GM12878 (cell line): ENCODE data around the gene MEP1B. TPM values are rescaled to one million over a fixed set of nuclear protein-coding genes. Genes with fewer than 3 reads are reported as not detected.

Experiments used
- ATAC-seq: fragments of 200-7000 bp; cut with Tn5 transposase; 3 replicates; pipeline ENCODE4 v1.9.1; 2020; ENCODE audit warnings: mild to moderate bottlenecking, moderate library complexity
- BruUV-seq: library from RNA; stranded (reverse); fragments of 400-500 nt; replicated peaks from 2 replicates; lab custom pipeline; 2021; lab: Mats Ljungman, UMichigan
- CTCF ChIA-PET: fragments of 300-600 bp; sonication (Branson Sonifier 250); formaldehyde crosslinking; extraction: SDS; loops from one replicate; lab custom pipeline; 2021; ENCODE audit warnings: inconsistent platforms; lab: Yijun Ruan, JAX
- POLR2A ChIA-PET: fragments of 350-600 bp; formaldehyde crosslinking; extraction: SDS; loops from one replicate; lab custom pipeline; 2021; ENCODE audit warnings: inconsistent platforms; lab: Charles Lee
- RAD21 ChIA-PET: fragments of 300-600 bp; sonication (Branson Sonifier 250); formaldehyde crosslinking; loops from one replicate; lab custom pipeline; 2023; ENCODE audit warnings: antibody characterized with exemption; ENCODE audit not compliant: unreplicated experiment; lab: Charles Lee
- SMC1A ChIA-PET: fragments of 300-600 bp; sonication (Branson Sonifier 250); formaldehyde crosslinking; loops from one replicate; lab custom pipeline; 2023; ENCODE audit not compliant: unreplicated experiment, uncharacterized antibody; lab: Charles Lee
- DNase-seq: peaks from one replicate; pipeline ENCODE4 v3.0.0-alpha.2; 2011; ENCODE audit warnings: low read depth, low spot score
- FAIRE-seq: peaks from 3 replicates; lab custom pipeline; 2011; peaks lifted over from hg19 to GRCh38; lab: Jason Lieb, UNC
- H2AFZ ChIP-seq: 2 replicates; pipeline ENCODE4 v1.6.0; 2011; ENCODE audit warnings: low read depth, low read length, control low read depth; ENCODE audit not compliant: control insufficient read depth
- H3K27ac ChIP-seq: 2 replicates; pipeline ENCODE4 v1.5.1; 2011; ENCODE audit warnings: control low read depth; ENCODE audit not compliant: control insufficient read depth, insufficient read depth
- H3K27me3 ChIP-seq, 2 experiments: replicated peaks in 1 of 2; 2 replicates each; pipeline versions ENCODE4 v1.6.0 to v1.6.1; 2011; ENCODE audit warnings: low read length in 1 of 2; ENCODE audit not compliant: control insufficient read depth in 2 of 2, insufficient read depth in 2 of 2
- H3K36me3 ChIP-seq, 2 experiments: 2 replicates each; pipeline ENCODE4 v1.5.1; 2011; ENCODE audit warnings: low read length in 1 of 2; ENCODE audit not compliant: control insufficient read depth in 2 of 2, insufficient read depth in 2 of 2
- H3K4me1 ChIP-seq: 2 replicates; pipeline ENCODE4 v1.6.1; 2011; ENCODE audit warnings: mild to moderate bottlenecking, low read length, moderate library complexity, mixed read lengths; ENCODE audit not compliant: control insufficient read depth, insufficient read depth
- H3K4me2 ChIP-seq: 2 replicates; pipeline ENCODE4 v1.6.0; 2011; ENCODE audit warnings: control low read depth; ENCODE audit not compliant: control insufficient read depth, insufficient read depth
- H3K4me3 ChIP-seq: fragments of 200-600 bp; sonication (generic); 2 replicates; pipeline ENCODE4 v1.5.1; 2016
- H3K79me2 ChIP-seq: 2 replicates; pipeline ENCODE4 v1.6.0; 2011; ENCODE audit warnings: low read length; ENCODE audit not compliant: control insufficient read depth, insufficient read depth
- H3K9ac ChIP-seq: 2 replicates; pipeline ENCODE4 v1.8.0; 2011; ENCODE audit warnings: low read length, control low read depth, mixed read lengths; ENCODE audit not compliant: control insufficient read depth, insufficient read depth
- H3K9me3 ChIP-seq: replicated peaks from 3 replicates; pipeline ENCODE4 v1.5.1; 2011; ENCODE audit warnings: mild to moderate bottlenecking, low read length; ENCODE audit not compliant: control insufficient read depth, insufficient read depth
- H4K20me1 ChIP-seq: 2 replicates; pipeline ENCODE4 v1.6.0; 2011; ENCODE audit not compliant: control insufficient read depth, insufficient read depth
- ATF7 ChIP-seq: fragments of 450-650 bp; IDR thresholded peaks from 2 replicates; pipeline ENCODE4 v1.6.1; 2016; ENCODE audit warnings: low read depth, mild to moderate bottlenecking
- LARP7 ChIP-seq: fragments of 450-650 bp; IDR thresholded peaks from 2 replicates; pipeline ENCODE4 v1.6.1; 2017; ENCODE audit warnings: mild to moderate bottlenecking
- POU2F2 ChIP-seq: IDR thresholded peaks from 3 replicates; pipeline ENCODE4 v1.6.1; 2011; ENCODE audit warnings: low read depth, mild to moderate bottlenecking, low read length, borderline replicate concordance
- RB1 ChIP-seq: fragments of 450-650 bp; formaldehyde crosslinking; IDR thresholded peaks from 2 replicates; pipeline ENCODE4 v1.6.1; 2017; ENCODE audit warnings: mild to moderate bottlenecking, borderline replicate concordance
- SIN3A ChIP-seq: IDR thresholded peaks from 2 replicates; pipeline ENCODE4 v1.6.1; 2012; ENCODE audit warnings: low read depth, low read length, improper control_type of control experiment
- SIX5 ChIP-seq: IDR thresholded peaks from 2 replicates; pipeline ENCODE4 v1.6.1; 2011; ENCODE audit warnings: mild to moderate bottlenecking, low read depth, low read length, moderate library complexity; ENCODE audit not compliant: severe bottlenecking
- SRF ChIP-seq, 2 experiments: IDR thresholded peaks; 2 replicates each; pipeline ENCODE4 v1.6.1; 2011; ENCODE audit warnings: low read depth in 2 of 2, low read length in 2 of 2, mild to moderate bottlenecking in 1 of 2, moderate library complexity in 1 of 2
- SUZ12 ChIP-seq: fragments of 200-600 bp; sonication (generic); IDR thresholded peaks from one replicate; pipeline ENCODE4 v1.6.1; 2018; ENCODE audit warnings: antibody characterized with exemption, mild to moderate bottlenecking; ENCODE audit not compliant: unreplicated experiment
- TCF12 ChIP-seq: IDR thresholded peaks from 2 replicates; pipeline ENCODE4 v1.6.1; 2011; ENCODE audit warnings: low read depth, mild to moderate bottlenecking, low read length
- ZNF384 ChIP-seq: IDR thresholded peaks from 2 replicates; pipeline ENCODE4 v1.6.1; 2012; ENCODE audit warnings: low read depth, mild to moderate bottlenecking, low read length, improper control_type of control experiment, borderline replicate concordance
- WGBS: methylation state at CpG from one replicate; pipeline ENCODE4 v1.1.6; 2016; ENCODE audit warnings: low lambda C conversion rate; ENCODE audit not compliant: insufficient replicate concordance, insufficient coverage; ENCODE audit errors: missing lambda C conversion rate; 5-methylcytosine and 5-hydroxymethylcytosine counted together
- in situ Hi-C: fragments of 300-500 bp; cut with MboI; formaldehyde crosslinking; loops from 9 replicates; pipeline ENCODE4 v1.14.3; 2018; ENCODE audit warnings: mixed read lengths
- intact Hi-C: fragments of 100-400 bp; cut with micrococcal nuclease; formaldehyde crosslinking; loops from one replicate; pipeline ENCODE4 v1.14.2; 2022; ENCODE audit not compliant: unreplicated experiment
- polyA plus RNA-seq, 11 experiments: library from polyadenylated mRNA; depleted of rRNA in 4 of 11; unstranded in 6 of 11; stranded (reverse) in 5 of 11; fragments of >200 nt; fragmentation: Nextera tagmentation in 4 of 11; fragmentation: Illumina TruSeq in 1 of 11; extraction: Ambion mirVana in 4 of 11; extraction: Trizol in 1 of 11; gene quantifications; 1 replicate in 1 of 11; 2 replicates in 10 of 11; pipeline versions ENCODE4 v1.2.1 to v1.2.3, GENCODE V29; 2011 to 2016; ENCODE audit warnings: inconsistent platforms in 2 of 11, missing spikeins in 2 of 11, low read depth in 1 of 11
- total RNA-seq, 4 experiments: library from RNA; depleted of rRNA in 3 of 4; stranded (reverse); fragments of >200 nt in 3 of 4; fragmentation: Illumina TruSeq in 1 of 4; extraction: Trizol in 1 of 4; gene quantifications; 2 replicates each; pipeline versions ENCODE4 v1.2.1 to v1.2.3, GENCODE V29; 2013 to 2021
- TF ChIP-seq, protein P1 (sequence below), 3 experiments: IDR thresholded peaks in 2 of 3; conservative IDR thresholded peaks in 1 of 3; 2 replicates each; pipeline ENCODE4 v1.5.1; 2011; ENCODE audit warnings: low read depth in 3 of 3, low read length in 3 of 3, mild to moderate bottlenecking in 3 of 3, control low read depth in 2 of 3, moderate library complexity in 2 of 3, inconsistent platforms in 1 of 3, mixed read lengths in 1 of 3; ENCODE audit not compliant: control insufficient read depth in 2 of 3, insufficient read depth in 1 of 3; ENCODE audit errors: extremely low read depth in 1 of 3

The MEP1B gene
- total and polyA plus RNA-seq, 10 of the 15 experiments (the other 5 are each of a cell fraction or from before 2014, with no cell fraction given), result 0.04 to 0.05 TPM; not detected in 8

DNA sequence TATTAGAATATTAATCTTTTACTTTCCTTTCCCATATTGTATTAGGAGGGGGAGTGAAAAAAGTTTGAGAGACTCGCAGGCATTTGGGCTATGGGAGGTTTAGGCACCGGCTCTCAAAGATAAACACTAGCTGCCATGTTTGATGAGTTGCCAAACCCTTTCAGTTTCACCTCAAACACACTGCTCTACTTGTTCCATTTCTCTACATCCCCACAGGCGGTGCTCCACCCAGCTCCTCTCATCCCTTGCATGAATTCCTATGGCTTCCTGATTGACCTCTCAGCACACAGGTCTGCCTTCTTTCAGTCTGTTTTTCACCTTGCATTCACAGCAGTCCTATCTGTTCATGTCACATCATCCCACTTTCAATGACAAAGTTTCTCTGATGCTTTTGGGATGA is 65.7 kb downstream of the MEP1B start:
- FAIRE-seq, result no peak
- ChIA-PET CTCF (no interaction called here), POLR2A (no interaction called here), RAD21 (no interaction called here), SMC1A (no interaction called here)
- no peak for DNase-seq
- intact Hi-C loops (no loop called here), in situ Hi-C loops (no loop called here)
- Histone ChIP-seq H3K27me3 (no peaks in the 10 kb centered on the region; a peak in 2 of 4 replicates), H3K27ac (no peak overlapping the region), H3K9me3 (no peaks in the 10 kb centered on the region), H2AFZ (no peak overlapping the region), H3K4me3 (no peak overlapping the region), H3K9ac (no peak overlapping the region), H4K20me1 (no peaks in the 10 kb centered on the region), H3K36me3 (no peaks in the 10 kb centered on the region), H3K79me2 (no peaks in the 10 kb centered on the region), H3K4me2 (no peak overlapping the region), H3K4me1 (no peaks in the 10 kb centered on the region)
- no TSS peak for BruUV-seq
- no peak for TF ChIP-seq SUZ12
- TF ChIP-seq, protein P1, sequence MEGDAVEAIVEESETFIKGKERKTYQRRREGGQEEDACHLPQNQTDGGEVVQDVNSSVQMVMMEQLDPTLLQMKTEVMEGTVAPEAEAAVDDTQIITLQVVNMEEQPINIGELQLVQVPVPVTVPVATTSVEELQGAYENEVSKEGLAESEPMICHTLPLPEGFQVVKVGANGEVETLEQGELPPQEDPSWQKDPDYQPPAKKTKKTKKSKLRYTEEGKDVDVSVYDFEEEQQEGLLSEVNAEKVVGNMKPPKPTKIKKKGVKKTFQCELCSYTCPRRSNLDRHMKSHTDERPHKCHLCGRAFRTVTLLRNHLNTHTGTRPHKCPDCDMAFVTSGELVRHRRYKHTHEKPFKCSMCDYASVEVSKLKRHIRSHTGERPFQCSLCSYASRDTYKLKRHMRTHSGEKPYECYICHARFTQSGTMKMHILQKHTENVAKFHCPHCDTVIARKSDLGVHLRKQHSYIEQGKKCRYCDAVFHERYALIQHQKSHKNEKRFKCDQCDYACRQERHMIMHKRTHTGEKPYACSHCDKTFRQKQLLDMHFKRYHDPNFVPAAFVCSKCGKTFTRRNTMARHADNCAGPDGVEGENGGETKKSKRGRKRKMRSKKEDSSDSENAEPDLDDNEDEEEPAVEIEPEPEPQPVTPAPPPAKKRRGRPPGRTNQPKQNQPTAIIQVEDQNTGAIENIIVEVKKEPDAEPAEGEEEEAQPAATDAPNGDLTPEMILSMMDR (IDR thresholded peaks at IDR 0.05 in 2 of 3, conservative IDR thresholded peaks at IDR 0.05 in 1 of 3; ENCODE audit: control insufficient read depth in 2 of 3, extremely low read depth in 1 of 3, insufficient read depth in 1 of 3, low read depth in 3 of 3, low read length in 3 of 3), result no peak
- TF ChIP-seq ZNF384, result no peak
- no peak for TF ChIP-seq TCF12
- no peak for TF ChIP-seq ATF7
- TF ChIP-seq SIX5, result no peak
- TF ChIP-seq POU2F2, result no peak
- no peak for TF ChIP-seq SIN3A
- TF ChIP-seq LARP7, result no peak
- TF ChIP-seq SRF (IDR thresholded peaks at IDR 0.05; ENCODE audit: low read depth in 2 of 2, low read length in 2 of 2), result no peak
- no peak for TF ChIP-seq RB1
- 48% methylated on average over 3 of the region's 3 CpGs for WGBS
- ATAC-seq, result no peak
